HG03378 (cell line): ENCODE results near the gene CFAP58.

Experiments used
- ATAC-seq: cut with Tn5 transposase; IDR thresholded peaks from one replicate; pipeline ENCODE4 v1.9.1; 2021; ENCODE audit warnings: mild to moderate bottlenecking, moderate library complexity; ENCODE audit not compliant: unreplicated experiment

Gene CFAP58

GRCh38 chr10:104479906-104480593, 126.4 kb downstream of the CFAP58 start:
- ATAC-seq = no peak

GRCh38 chr10:104480797-104481196, 127.2 kb downstream of the CFAP58 start:
- no peak for ATAC-seq

GRCh38 chr10:104483582-104483981, 129.9 kb downstream of the CFAP58 start:
- no peak for ATAC-seq

GRCh38 chr10:104485632-104486031, 132.0 kb downstream of the CFAP58 start:
- ATAC-seq = no peak

GRCh38 chr10:104486803-104487202, 133.2 kb downstream of the CFAP58 start:
- no peak for ATAC-seq

GRCh38 chr10:104487794-104488438, 134.3 kb downstream of the CFAP58 start:
- no peak for ATAC-seq

GRCh38 chr10:104488439-104488832, 134.8 kb downstream of the CFAP58 start:
- no peak for ATAC-seq

GRCh38 chr10:104492329-104492940, 138.8 kb downstream of the CFAP58 start:
- ATAC-seq = no peak

- no peak for ATAC-seq
Measured at GRCh38 chr10:104498347-104499081, 144.9 kb downstream of the CFAP58 start.

GRCh38 chr10:104501449-104501848, 147.8 kb downstream of the CFAP58 start:
- no peak for ATAC-seq

GRCh38 chr10:104501864-104502579, 148.4 kb downstream of the CFAP58 start:
- no peak for ATAC-seq

- no peak for ATAC-seq
Measured at GRCh38 chr10:104502907-104503306, 149.3 kb downstream of the CFAP58 start.
